ENCODE results near the gene PRR18.
A peak's percentile ranks its signal among the peaks of the same experiment; 100 is the strongest.

Gene PRR18

GRCh38 chr6:166305562-166306117, 2.6 kb downstream of the PRR18 start:
- no peak for DNase-seq

DNA sequence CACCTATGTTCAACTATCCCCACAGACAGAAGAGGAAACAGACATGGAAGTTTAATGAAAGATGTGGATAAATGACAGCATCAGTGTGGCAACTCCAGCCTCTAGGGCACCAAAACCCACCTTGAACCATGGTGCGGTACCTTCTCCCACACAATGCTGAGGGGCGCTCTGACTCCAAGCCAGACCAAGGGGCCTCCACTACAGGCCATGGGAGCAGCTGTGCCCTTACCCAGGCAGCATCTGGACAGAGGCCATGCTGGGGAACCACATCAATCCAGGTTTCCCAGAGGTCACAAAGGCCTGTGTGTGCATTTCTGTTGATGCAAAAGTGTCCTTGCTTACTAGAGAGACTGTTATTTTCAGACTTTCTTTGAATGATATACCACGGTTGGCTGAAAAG, 4.1 kb downstream of the PRR18 start:
- no peak for DNase-seq

- no peak for DNase-seq
Observed at GRCh38 chr6:166301611-166302529, 6.3 kb downstream of the PRR18 start.

GRCh38 chr6:166300357-166300987, 7.7 kb downstream of the PRR18 start:
- DNase-seq = no peak

DNA sequence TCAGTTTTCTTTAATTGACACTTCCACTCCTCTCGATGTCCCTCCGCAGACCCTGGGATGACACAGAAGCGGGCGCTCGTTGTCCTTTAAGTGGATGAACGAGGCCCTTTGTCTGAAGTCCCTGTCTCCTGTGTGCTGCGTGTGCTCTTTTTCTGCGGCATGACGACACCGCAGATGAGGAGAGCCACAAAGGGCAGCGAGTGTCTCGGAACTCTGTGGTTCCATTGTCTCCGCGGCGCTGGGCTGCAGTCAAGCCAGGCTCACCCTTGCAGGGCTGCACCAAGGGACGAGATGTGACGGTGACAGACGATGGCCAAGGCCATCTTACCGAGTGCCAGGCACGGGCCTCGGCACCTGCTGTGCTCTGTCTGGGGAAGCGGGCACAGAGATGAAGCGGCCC, 10.6 kb downstream of the PRR18 start:
- DNase-seq = no peak

DNA sequence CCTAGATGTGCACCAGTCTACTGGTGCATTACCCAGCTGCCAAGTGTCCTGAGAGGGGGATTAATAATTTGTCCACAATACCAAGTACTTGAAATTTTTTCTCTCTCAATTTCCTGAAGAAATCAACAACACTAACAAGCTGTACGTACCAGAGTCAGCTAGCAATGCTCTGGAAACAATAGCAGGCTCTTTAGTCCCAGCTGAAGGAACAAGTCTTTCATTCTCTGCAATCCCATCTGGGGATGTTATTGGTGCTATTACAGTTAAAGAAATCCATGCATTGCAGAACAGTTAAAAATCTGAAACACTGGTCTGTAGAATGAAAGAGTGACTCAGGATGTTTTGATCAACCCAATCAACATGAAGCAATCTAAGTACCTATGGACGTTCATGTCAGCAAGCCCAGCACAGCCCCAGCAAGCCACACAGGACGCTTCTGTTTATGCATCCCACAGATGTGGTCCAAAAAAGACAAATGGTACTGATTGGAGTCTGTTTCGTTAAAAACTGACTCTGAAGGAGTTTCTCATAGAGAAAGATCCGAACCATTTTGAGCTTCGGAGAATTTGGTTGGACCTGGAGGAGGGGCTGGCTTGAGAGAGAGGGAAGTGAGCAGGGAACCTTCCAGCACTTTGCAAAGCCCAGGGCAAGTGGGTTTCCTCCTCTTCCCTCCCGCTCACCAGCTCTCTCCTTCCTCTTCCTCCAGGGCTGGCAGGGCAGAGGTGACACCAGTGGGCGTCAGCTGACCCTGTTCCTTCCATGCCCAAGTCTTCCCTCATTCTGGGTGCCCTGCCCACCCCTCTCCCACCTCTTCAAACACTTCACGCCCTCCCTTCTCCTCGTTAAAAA, 11.9 kb downstream of the PRR18 start:
- DNase-seq = no peak

DNA sequence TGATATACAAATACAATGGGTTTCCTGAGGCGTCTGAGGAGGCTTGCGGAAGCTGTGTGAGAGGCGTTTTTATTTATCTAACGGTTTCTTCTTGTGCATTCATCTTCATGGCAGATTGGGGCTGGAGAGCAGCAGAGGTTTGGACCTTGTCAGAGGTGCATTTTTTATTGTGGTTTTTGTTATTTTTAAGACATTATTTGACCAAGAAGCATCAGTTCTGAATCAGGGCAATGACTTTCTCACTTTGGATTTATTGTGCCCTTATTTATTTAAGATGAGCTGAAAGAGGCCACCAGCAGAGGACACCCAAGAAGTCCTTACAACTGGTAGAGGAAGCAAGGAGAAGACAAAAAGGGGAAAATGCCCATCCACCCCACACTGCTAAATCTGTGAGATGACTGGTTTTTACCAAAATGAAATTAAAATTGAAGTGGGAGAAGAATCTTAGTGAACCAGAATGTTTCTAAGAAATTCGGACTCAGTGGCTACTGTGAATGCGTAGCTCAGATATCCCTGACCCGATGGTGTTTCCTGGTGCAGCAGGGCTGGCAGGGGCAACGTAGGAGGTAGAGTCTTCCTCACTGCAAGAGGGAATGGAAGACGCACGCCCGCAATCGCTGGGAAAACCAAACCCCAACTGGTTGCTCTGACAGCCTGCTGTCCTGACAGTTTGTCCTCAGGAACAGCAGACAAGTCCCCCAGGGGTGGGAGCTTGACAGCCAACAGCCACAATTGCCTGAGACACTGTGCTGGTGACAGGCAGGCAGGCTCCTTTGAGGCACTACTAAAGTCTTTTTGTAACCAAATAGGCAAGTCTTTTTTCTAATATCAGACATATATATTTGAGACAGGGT, 14.2 kb downstream of the PRR18 start:
- DNase-seq = no peak

DNA sequence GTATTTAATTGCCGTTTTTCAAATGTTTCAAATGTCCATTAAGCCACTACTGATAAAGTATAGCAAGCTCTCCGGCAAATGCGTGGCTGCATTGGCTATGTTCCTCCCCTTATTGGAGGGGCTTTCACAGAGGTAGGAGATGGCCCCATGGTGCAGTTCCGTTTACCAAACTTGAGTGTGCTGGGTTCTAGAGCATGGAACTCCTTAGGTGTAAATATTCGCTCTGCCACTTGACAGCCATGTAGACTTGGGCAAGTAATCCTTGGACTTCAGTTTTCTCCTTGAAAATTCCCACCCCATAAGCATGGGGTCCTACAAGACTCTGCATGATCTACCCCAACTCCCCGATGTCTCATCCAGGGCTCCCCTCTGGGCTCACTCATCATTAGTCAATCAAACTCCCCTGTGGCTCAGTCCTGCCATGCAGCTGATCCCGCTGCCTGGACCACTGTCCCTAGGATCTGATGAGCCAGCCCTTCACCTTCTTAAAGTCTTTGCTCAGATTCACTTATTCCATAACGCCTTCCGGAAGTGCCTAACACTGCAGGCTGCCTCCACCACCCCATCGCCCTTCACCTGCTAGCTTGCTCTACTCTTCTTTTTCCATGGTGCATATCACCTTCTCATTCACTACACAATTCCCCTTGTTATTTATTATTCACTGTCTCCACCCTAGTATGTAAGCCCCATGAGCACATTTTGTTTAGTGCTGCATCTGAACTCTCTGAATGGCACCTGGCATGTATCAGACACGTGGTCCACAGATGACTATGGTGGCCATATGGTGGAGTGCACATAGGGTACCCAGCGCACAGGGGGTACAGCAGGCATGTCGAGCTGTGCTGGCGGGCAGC, 18.8 kb downstream of the PRR18 start:
- no peak for DNase-seq

GRCh38 chr6:166286839-166287271, 21.3 kb downstream of the PRR18 start:
- no peak for DNase-seq

DNA sequence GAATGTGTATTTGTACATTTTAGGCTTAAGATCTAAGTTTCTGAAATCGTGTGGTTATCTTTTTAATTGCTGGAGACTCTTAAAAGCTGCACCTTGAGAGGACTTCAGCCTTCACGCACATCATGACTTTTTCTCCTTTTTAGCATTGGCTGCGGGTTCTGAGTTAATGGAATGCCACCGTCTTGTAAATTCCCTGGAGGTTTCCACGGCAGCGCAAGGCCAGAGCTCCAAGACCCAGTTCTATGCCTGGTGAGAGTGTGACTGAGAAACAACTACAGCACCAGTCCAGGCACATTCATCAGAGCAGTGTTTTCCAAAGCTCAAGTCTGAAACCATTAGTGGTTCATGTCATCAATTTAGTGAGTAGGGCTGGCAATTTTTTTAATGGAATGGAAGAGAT, 23.0 kb downstream of the PRR18 start:
- DNase-seq = no peak

DNA sequence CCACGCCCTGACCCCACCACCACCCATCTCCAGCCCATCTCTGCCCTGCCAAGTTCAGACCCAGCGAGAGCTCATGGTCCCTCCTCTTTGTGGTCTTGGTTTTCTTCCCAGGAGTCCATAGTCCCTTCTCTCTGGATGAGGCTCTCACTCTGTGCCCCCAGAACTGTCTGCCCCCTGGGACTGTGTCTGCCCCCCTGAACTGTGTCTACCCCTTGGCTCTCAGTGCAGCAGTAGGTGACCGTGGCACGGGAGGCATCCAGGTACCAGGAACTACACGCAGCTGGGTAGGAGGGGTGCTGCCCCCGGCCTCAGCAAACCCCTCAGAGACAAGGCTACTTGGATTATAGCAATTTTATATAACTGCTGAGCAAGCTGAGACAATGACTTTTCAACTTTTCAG, 23.6 kb downstream of the PRR18 start:
- DNase-seq = no peak

DNA sequence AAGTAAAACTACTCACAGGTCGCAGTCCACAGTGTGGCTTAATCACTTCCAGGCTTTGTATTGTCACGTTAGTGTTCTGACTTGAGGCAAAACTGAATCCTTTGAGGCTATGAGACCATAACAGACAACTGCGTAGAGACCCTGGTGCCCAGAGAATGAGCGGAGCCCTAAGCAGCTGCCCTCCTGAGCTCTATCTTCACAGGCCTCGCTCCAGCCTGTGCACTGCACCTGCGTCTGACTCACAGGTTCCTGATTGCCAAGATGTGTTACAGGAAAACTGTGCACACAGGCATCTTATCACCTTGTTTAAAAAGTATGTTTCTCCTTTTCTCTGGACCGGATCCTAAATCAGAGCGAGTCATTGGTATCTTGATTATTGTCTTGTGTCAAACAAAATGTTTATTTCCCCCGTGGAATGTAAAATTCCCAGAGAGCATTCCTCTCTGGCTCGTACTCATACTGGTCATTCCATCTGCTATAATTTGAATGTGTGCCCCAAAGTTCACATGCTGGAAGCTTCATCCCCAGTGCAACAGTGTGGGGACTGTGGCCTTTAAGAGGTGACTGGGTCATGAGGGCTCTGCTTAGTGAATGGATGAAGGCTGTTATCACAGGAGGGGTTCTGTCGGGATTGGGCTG, 25.7 kb downstream of the PRR18 start:
- DNase-seq = no peak

GRCh38 chr6:166281104-166281503, 27.1 kb downstream of the PRR18 start:
- no peak for DNase-seq

GRCh38 chr6:166279393-166279679, 28.9 kb downstream of the PRR18 start:
- DNase-seq = no peak

DNA sequence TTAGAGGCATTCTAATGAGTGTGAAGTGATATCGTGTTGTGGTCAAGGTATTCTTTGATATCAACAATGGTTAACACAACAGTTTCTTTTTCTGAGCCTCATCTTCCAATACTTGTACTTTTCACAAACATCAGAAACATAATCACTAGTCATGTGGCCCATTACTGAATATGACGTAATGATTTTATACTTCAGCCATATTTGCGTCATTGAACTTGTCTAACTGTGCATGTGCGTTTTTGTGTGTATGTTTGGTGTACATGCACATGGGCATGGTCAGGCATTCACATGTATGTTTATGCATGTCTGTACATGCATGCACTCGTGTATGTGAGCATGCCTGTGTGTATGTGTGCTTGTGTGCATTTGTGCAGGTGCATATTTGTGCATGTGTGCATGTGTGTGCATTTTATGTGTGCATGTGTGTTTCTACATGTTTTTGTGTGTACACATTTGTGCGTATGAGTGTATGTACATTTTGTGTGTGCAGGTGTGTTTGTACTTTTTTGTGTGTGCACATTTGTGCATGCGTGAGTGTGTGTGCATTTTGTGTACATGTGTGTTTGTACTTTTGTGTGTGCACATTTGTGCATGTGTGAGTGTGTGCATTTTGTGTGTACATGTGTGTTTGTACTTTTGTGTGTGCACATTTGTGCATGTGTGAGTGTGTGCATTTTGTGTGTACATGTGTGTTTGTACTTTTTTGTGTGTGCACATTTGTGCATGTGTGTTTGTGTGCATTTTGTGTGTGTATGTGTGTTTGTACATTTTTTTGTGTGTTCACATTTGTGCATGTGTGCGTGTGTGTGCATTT, 29.4 kb downstream of the PRR18 start:
- DNase-seq = no peak

GRCh38 chr6:166277892-166278578, 30.2 kb downstream of the PRR18 start:
- DNase-seq = no peak

- no peak for DNase-seq
Observed at GRCh38 chr6:166277018-166277417, 31.2 kb downstream of the PRR18 start.

DNA sequence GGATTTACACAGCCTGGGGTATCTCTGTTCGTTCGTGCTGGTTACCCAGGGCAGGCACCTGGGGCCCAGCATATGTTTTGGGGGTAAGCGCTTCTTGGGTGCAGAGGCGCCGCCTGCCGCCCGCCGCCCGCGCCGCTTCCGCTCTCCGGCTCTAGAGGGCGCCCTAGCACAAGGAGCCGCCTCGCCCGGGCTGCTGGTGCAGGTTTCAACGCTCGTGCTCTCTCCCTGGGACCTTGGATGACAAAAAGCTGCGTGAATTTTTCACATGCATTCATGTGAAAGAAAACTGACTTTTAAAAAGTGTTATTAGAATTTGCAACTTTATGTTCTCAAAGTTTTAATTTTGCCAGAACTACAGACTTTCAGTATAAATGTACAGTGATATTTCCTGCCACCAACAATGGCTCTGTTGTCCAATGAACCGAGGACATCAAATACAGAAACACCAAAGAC, 32.5 kb downstream of the PRR18 start:
- DNase-seq = peak; percentile 73

GRCh38 chr6:166274739-166275370, 33.3 kb downstream of the PRR18 start:
- no peak for DNase-seq
